ENCODE data around the gene SAP30. TPM values are rescaled to one million over a fixed set of nuclear protein-coding genes. Genes with fewer than 3 reads are reported as not detected.

SAP30 gene
- total RNA-seq, 1 experiment from 2014 or later, result 12.0 TPM

GRCh38 chr4:173345648-173346047, 25.1 kb upstream of the SAP30 start:
- no peak for TF ChIP-seq POLR2AphosphoS5 (IDR thresholded peaks at IDR 0.05; ENCODE audit: low read depth, low read length)
- no peak for TF ChIP-seq YY1 (IDR thresholded peaks at IDR 0.05; ENCODE audit: extremely low read depth, insufficient replicate concordance, low read depth, low read length)
- TF ChIP-seq TCF7L2 (IDR thresholded peaks at IDR 0.05; ENCODE audit: borderline replicate concordance, extremely low read depth, insufficient read depth, insufficient read length), result no peak
- TF ChIP-seq ZBTB33 (IDR thresholded peaks at IDR 0.05; ENCODE audit: extremely low read depth, insufficient replicate concordance, low read length), result no peak
- no peak for TF ChIP-seq REST (IDR thresholded peaks at IDR 0.05; ENCODE audit: low read depth)
- TF ChIP-seq FOSL1 (IDR thresholded peaks at IDR 0.05; ENCODE audit: low read depth), result no peak
- TF ChIP-seq ELF1 (IDR thresholded peaks at IDR 0.05; ENCODE audit: borderline replicate concordance, low read depth), result no peak
- no peak for TF ChIP-seq SRF (IDR thresholded peaks at IDR 0.05; ENCODE audit: low read depth)
- TF ChIP-seq ZNF274 (IDR thresholded peaks at IDR 0.05; ENCODE audit: low read depth, low read length), result no peak
- TF ChIP-seq SP1 (IDR thresholded peaks at IDR 0.05; ENCODE audit: low read depth), result no peak
- no peak for TF ChIP-seq EZH2 (IDR thresholded peaks at IDR 0.05)
- intact Hi-C loops (cut with micrococcal nuclease), result no loop called here
- ChIA-PET POLR2A (interaction anchor here (4.1 kb wide), 1 partner anchor 11 kb away, joined by 12 read pairs; the partner anchor contains the start of gene HMGB2), RAD21 (ENCODE audit: low non-redundant PET in 1 of 2, low total read pairs in 2 of 2, uncharacterized antibody in 2 of 2, unreplicated experiment in 2 of 2) (no interaction called here), CTCF (no interaction called here)
- no peak overlapping the region for H3K4me3 ChIP-seq (replicated peaks in 1 of 2; ENCODE audit: low read depth in 1 of 2, low read length in 2 of 2)
- BruUV-seq (replicated peaks), result no TSS peak
- no peak overlapping the region for H3K27ac ChIP-seq (ENCODE audit: low read depth, low read length)
- H3K79me2 ChIP-seq (ENCODE audit: insufficient read depth, low read length), result no peaks in the 10 kb centered on the region
- no peaks in the 10 kb centered on the region for H4K20me1 ChIP-seq (ENCODE audit: insufficient read depth)
- peaks cover 0 to 7% of the 10 kb centered on the region in 2 experiments; a peak in 1 of 4 replicates for H3K4me1 ChIP-seq (ENCODE audit: control insufficient read depth in 1 of 2, insufficient read depth in 2 of 2, low read length in 2 of 2)
- no peak overlapping the region for H3K4me2 ChIP-seq (ENCODE audit: low read length)
- 0 out of 4 replicates have a peak, but pooled peaks cover 0 to 4% of the 10 kb centered on the region in 2 experiments for H3K9me3 ChIP-seq (ENCODE audit: control insufficient read depth in 1 of 2, insufficient read depth in 1 of 2, low read depth in 1 of 2, low read length in 2 of 2)
- ATAC-seq, result no peak
- H3K9ac ChIP-seq (ENCODE audit: low read length), result no peak overlapping the region
- no peak for DNase-seq (ENCODE audit: low read depth, low spot score)
- H3K36me3 ChIP-seq (ENCODE audit: control insufficient read depth in 1 of 2, insufficient read depth in 2 of 2, low read length in 2 of 2), result no peaks in the 10 kb centered on the region
- H2AFZ ChIP-seq (ENCODE audit: low read depth, low read length, poor library complexity, severe bottlenecking), result no peak overlapping the region
- no peaks in the 10 kb centered on the region for H3K27me3 ChIP-seq (ENCODE audit: insufficient read depth, low read length)
- H3K9me2 ChIP-seq (ENCODE audit: insufficient read depth), result no peaks in the 10 kb centered on the region

All from HCT116 (cell line).